ENCODE data around the gene RHOC.

- TF ChIP-seq CTCF (IDR thresholded peaks at IDR 0.05; ENCODE audit: low read depth, low read length, missing input control) (no peak), RAD21 (IDR thresholded peaks at IDR 0.05) (peak in 1 of 2 donors; percentile 9), TAF1 (conservative IDR thresholded peaks at IDR 0.05) (no peak), MAX (IDR thresholded peaks at IDR 0.05) (no peak), YY1 (IDR thresholded peaks at IDR 0.05) (no peak), JUND (IDR thresholded peaks at IDR 0.05) (peak in 1 of 2 donors; percentile 53), REST (IDR thresholded peaks at IDR 0.05) (peak; percentile 82), SP1 (IDR thresholded peaks at IDR 0.05) (peak; percentile 99), FOXA1 (IDR thresholded peaks at IDR 0.05) (no peak), HNF4G (IDR thresholded peaks at IDR 0.05) (peak; percentile 95), GABPA (IDR thresholded peaks at IDR 0.05 in 1 of 2, conservative IDR thresholded peaks at IDR 0.05 in 1 of 2) (no peak), EGR1 (IDR thresholded peaks at IDR 0.05; ENCODE audit: low read depth in 2 of 2) (no peak)
Measured at GRCh38 chr1:112698366-112699310, 8.3 kb downstream of the RHOC start.

Measured in liver (tissue), 3 donors.